GM19035 (cell line): ENCODE results near the gene FKBP1A.

Experiments
- ATAC-seq: cut with Tn5 transposase; IDR thresholded peaks from one replicate; pipeline ENCODE4 v1.9.1; 2021; ENCODE audit not compliant: unreplicated experiment

The FKBP1A gene

DNA sequence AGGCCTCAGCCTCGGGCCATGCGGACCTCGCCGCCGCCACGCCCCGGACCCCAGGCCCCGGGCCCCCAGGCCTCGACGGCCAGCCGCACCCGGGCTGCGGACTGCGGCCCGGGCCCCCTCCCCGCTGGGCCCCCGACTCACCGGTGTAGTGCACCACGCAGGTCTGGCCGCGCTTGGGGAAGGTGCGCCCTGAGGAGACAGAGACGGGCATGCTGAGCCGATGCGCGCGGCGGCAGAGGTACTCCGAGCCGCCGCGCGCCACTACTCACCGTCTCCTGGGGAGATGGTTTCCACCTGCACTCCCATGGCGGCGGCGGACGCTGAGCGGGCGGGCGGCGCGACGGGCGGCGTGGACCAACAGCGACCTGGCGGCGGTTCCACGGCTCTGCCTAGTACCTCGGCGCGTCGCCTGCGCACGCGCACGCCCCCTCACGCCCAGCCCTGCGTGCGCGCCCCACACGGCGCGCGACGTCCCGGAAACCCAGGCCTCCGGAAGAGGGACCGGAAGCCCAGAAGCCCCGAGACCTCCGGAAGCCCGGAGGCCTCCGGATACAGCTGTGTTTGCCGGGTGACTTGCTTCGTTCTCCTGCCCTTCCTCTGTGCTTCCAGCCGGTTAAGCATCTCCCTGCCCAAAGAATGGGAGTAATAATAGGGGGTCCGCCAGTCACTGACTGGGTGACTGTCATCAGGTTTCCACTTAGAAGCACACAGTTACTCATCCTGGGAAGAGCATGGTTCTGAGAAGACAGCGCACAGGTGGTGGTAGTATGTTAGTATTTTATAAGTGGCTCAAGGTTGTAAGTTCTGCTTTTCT is at the start of gene FKBP1A:
FKBP1A (minus strand) TSS at position 362 of the 814 bp plus-strand sequence; CDS start at position 306, 56 bp downstream.
- ATAC-seq, result peak; percentile 86

DNA sequence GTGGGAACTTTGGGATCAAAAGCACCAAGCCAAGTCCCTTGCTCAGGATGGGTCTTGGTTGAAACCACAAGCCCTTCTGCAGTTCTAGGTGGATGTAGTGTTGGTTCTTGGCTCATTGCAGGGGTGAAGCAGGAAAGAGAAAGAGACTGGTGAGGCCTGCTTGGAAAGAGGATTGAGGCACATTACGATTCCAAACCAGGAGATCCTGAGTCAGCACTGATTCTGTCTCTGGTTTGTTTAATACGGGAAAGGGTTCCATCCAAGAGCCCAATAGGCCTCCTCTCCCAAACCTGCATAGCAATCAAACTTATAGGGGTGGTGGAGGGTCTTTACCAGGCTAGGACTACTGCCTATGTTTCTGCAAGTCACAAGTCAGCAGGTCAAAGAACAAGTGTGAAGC is 49.5 kb upstream of the FKBP1A start:
- no peak for ATAC-seq

DNA sequence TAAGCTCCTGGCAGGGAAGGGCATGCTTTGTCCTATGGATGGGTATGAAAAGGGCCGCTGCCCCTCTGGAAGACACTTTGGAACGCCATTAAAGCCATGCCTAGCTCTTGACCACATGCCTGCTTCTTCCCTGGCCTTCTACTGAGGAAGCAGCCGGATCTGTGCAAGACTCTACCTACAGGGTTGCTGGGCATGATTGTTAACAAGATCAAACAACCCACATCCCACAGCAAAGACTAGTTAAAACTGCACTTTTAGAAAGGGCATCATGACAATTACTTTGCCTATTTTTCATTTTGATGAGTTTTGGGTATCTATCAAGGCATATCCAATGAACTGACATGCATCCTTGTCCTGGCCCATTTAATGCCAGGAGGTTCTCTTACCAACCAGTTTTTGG is 48.3 kb upstream of the FKBP1A start:
- ATAC-seq, result no peak

DNA sequence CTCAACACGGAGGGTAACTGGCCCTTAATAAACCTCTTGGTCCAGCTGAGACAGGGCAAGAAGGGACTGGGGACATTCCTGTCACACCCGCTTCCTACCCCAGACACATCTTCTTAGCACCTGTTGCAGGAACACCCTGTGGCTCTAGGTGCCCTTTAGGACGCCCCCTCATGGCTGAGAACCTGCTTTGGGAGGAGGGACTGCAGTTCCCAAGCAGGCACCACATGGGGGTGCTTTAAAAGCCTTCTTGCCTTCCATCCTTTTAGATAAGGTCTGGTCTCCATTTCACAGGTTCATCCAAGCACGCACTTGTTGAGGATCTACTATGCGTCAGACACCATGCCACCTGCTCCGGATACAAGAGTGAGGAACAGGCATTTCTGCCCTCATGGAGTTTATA is 47.2 kb upstream of the FKBP1A start:
- no peak for ATAC-seq

DNA sequence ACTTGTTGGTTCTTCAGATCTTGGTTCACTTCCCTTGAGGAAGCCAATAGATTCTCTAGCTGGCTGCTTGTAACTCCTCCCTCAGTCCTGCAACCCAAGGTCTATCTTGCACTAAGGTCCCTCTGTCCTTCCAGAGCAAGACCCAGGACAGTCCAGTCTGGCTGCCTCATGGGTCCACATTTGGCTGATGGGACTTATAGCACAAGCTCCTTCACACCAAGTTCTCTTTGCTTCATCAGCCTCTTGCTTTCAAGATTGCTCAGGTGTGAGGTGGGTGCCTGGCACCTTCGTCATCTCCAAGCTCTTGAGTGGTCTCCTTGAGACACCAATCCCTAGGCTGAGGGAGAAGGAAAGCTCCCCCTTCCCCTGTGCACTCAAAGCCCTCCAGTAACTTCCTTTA is 45.5 kb upstream of the FKBP1A start:
- no peak for ATAC-seq

- no peak for ATAC-seq
These were observed 44.5 kb upstream of the FKBP1A start for GRCh38 chr20:1437235-1437904.

DNA sequence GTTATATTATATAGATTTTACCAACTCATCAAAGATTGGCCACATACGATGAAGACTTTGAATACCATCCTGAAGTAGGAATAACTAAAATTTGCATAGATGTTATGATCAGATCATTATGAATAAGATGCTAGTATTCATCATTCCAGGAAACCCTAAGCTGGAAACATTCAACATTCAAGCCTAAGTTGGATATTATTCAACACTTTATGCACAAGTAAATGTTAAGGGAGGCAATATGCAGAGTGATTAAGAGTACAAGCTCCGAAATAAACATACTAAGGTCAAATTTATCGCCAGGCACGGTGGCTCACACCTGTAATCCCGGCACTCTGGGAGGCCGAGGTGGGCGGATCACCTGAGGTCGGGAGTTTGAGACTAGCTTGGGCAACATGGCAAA is 43.4 kb upstream of the FKBP1A start:
- ATAC-seq, result no peak

DNA sequence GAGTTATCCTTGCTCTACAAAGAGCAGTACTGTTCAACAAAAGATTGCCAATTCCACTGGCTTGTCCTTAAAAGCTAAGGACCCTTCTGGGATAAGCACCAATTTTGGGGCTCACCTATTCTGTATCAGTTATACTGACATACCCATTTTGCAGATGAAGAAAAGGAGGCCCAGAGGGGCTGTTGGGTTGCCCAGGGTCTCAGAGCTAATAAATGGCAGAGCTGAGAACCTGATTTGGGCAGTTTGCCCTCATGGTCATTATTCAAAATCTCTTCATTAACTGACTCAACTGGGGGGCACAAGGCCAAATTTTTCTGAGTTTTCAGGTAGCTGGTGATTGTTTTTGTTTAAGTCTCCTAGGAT is 42.5 kb upstream of the FKBP1A start:
- ATAC-seq, result no peak

GRCh38 chr20:1434571-1435336 is 41.9 kb upstream of the FKBP1A start:
- ATAC-seq, result peak; percentile 88

GRCh38 chr20:1431158-1431557 is 38.3 kb upstream of the FKBP1A start:
- no peak for ATAC-seq

DNA sequence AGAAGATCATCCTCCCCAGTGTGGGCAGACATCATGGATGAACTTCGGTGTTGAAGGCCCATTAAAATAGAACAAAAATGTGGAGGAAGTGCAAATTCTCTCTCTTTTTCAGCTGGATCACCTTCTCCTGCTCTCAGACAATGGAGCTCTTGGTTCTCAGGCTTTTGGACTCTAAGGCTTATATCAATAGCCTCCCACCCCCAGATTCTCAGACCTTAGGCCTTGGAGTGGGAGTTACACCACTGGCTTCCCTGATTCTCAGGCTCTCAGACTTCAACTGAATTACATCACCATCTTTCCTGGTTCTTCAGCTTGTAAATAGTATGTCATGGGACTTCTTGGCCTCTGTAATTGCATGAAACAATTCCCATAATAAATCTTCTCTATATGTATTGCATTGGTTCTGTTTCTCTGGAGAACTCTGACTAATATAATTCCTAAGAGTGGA is 37.2 kb upstream of the FKBP1A start:
- ATAC-seq, result no peak

- no peak for ATAC-seq
These were observed 36.4 kb upstream of the FKBP1A start for GRCh38 chr20:1429143-1429728.

GRCh38 chr20:1427457-1428054 is 34.7 kb upstream of the FKBP1A start:
- ATAC-seq, result no peak

- ATAC-seq, result no peak
These were observed 33.5 kb upstream of the FKBP1A start for GRCh38 chr20:1426231-1426849.

- no peak for ATAC-seq
These were observed 31.5 kb upstream of the FKBP1A start for GRCh38 chr20:1424336-1424735.

DNA sequence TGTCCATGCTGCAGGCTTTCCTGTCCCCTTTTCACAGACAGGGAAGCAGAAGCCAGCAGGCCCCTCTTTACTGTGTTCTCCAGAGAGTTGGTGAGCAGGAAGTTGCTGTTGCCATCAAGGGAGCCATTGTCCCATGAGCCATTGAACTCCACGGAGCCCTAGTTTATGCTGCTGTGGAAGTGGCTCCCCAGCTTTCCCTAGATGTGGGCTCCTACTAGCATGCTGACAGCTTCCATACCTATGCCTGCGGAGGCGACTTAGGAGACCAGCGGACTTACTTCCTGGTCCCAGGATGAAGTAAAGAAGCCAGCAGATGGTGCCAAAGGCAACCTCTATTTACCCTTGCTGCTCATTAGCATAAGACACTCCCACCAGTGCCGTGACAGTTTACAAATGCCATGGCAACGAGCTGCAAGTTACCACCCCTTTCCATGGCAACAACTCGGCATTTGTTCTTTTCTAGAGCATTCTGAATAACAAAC is 30.8 kb upstream of the FKBP1A start:
- no peak for ATAC-seq

GRCh38 chr20:1423206-1423605 is 30.4 kb upstream of the FKBP1A start:
- no peak for ATAC-seq

DNA sequence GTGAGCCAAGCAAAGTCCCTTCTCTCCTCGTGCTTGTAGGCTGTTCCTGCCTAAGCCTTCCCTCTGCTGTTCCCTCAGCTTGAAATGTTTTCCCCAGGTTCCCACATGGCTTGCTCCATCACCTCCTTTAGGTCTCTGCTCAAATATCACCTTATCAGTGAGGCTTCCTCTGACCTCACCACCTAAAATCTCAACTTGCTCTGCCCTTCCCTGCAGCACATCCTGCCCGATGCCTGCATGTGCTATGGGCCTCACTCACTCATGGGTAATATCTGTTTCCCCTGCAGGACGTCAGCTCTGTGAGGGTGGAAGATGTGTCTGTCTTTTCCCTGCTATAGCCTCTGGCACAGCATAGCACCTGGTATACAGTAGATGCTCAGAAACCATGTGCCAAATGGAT is 29.9 kb upstream of the FKBP1A start:
- no peak for ATAC-seq

DNA sequence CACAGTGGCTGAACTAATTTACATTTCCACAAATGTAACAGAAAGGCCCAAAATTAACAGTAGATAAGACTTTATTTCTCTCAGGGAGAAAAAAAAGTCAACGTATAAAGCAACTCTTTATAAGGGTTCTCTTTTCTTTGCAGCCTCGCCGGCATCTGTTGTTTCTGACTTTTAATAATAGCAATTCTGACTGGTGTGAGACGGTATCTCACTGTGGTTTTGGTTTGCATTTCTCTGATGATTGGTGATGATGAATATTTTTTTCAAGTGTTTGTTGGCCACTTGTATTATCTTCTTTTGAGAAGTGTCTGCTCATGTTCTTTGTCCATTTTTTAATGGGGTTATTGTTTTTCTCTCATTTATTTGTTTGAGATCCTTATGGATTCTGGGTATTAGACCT is 27.2 kb upstream of the FKBP1A start:
- ATAC-seq, result no peak

DNA sequence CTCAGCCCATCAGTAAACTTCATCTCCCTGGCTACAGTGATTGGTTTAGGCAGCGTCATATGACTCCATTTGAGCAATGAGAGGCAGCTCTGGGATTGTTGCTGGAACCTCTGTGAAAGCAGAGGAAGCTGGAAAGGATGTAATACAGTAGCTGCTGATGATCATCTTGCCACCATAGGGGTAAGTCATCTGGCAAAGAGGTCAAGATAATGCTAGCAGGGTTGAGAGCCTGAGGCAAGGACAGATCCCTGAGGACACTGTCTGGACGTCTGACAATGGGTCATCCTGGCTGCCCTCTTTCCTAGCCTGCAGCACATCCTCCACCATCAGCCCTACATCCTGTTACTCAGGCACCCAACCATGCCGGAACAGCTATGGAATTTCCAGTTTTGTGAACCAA is 25.5 kb upstream of the FKBP1A start:
- no peak for ATAC-seq
